WERI-Rb-1 (cell line): ENCODE results near the gene TOR1AIP2.
"Not testable (repeated sequence)": the region's sequence is repeated elsewhere in the genome, so short reads cannot be mapped to it uniquely, and the experiment has no call there.

Source experiments
- DNase-seq: peaks from one replicate; pipeline ENCODE4 v3.0.0-alpha.2; 2020
- H3K27ac ChIP-seq: fragments of 250-450 bp; sonication (Bioruptor Pico); 2 replicates; pipeline ENCODE4 v1.5.1; 2020; ENCODE audit warnings: mild to moderate bottlenecking, moderate library complexity
- H3K27me3 ChIP-seq: fragments of 250-450 bp; sonication (Bioruptor Pico); 2 replicates; pipeline ENCODE4 v1.5.1; 2021; ENCODE audit warnings: mild to moderate bottlenecking, low read depth, moderate library complexity; ENCODE audit not compliant: insufficient read depth, severe bottlenecking
- H3K36me3 ChIP-seq: fragments of 250-450 bp; sonication (Bioruptor Pico); 2 replicates; pipeline ENCODE4 v1.5.1; 2020; ENCODE audit warnings: mild to moderate bottlenecking, moderate library complexity
- H3K4me3 ChIP-seq: 2 replicates; pipeline ENCODE4 v1.5.1; 2011; ENCODE audit warnings: low read depth, mild to moderate bottlenecking, control low read depth, low read length
- H3K9me3 ChIP-seq: fragments of 250-450 bp; sonication (Bioruptor Pico); 2 replicates; pipeline ENCODE4 v1.5.1; 2021; ENCODE audit warnings: mild to moderate bottlenecking, moderate library complexity; ENCODE audit not compliant: severe bottlenecking
- TF ChIP-seq, protein P1 (sequence below): IDR thresholded peaks from 2 replicates; pipeline ENCODE4 v1.5.1; 2011; ENCODE audit warnings: low read depth, mild to moderate bottlenecking, control low read depth, inconsistent platforms, low read length

The TOR1AIP2 gene

GRCh38 chr1:179865377-179865776 lies 12.2 kb downstream of the TOR1AIP2 start:
- peaks cover 66% of the 10 kb centered on the region for H3K36me3 ChIP-seq
- no peak for DNase-seq
- no peak overlapping the region for H3K4me3 ChIP-seq
- TF ChIP-seq, protein P1, sequence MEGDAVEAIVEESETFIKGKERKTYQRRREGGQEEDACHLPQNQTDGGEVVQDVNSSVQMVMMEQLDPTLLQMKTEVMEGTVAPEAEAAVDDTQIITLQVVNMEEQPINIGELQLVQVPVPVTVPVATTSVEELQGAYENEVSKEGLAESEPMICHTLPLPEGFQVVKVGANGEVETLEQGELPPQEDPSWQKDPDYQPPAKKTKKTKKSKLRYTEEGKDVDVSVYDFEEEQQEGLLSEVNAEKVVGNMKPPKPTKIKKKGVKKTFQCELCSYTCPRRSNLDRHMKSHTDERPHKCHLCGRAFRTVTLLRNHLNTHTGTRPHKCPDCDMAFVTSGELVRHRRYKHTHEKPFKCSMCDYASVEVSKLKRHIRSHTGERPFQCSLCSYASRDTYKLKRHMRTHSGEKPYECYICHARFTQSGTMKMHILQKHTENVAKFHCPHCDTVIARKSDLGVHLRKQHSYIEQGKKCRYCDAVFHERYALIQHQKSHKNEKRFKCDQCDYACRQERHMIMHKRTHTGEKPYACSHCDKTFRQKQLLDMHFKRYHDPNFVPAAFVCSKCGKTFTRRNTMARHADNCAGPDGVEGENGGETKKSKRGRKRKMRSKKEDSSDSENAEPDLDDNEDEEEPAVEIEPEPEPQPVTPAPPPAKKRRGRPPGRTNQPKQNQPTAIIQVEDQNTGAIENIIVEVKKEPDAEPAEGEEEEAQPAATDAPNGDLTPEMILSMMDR: no peak
- H3K9me3 ChIP-seq: no peaks in the 10 kb centered on the region
- H3K27me3 ChIP-seq: no peaks in the 10 kb centered on the region
- no peak overlapping the region for H3K27ac ChIP-seq

- no peak overlapping the region for H3K27ac ChIP-seq
- H3K36me3 ChIP-seq: peaks cover 55% of the 10 kb centered on the region
- no peaks in the 10 kb centered on the region for H3K9me3 ChIP-seq
- H3K4me3 ChIP-seq: no peak overlapping the region
- no peak for DNase-seq
- no peaks in the 10 kb centered on the region for H3K27me3 ChIP-seq
- TF ChIP-seq, protein P1: no peak
Measured at GRCh38 chr1:179860652-179861051, 17.0 kb downstream of the TOR1AIP2 start.

DNA sequence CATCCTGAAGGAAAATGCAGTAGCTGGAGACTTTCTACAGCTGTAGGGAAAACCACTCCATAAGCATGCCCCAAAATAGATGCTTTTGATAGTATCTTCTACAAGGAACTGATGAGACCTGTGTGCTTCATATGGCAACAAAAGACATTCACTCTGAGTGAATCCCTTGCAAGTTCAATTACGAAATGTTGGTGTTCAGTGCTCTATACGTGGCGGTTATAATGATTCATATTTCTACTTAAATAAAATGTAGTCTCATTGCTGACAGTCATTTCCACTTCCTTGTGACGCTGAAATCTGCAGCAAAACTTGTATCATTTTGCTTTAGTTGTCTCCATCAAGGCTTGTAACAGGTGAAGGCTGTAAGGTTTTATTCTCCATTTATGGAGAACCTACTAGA lies 20.6 kb downstream of the TOR1AIP2 start:
- TF ChIP-seq, protein P1: no peak
- Histone ChIP-seq H3K27me3 (no peaks in the 10 kb centered on the region), H3K4me3 (no peak overlapping the region), H3K36me3 (peaks cover 36% of the 10 kb centered on the region), H3K9me3 (no peaks in the 10 kb centered on the region), H3K27ac (no peak overlapping the region)
- DNase-seq: no peak

DNA sequence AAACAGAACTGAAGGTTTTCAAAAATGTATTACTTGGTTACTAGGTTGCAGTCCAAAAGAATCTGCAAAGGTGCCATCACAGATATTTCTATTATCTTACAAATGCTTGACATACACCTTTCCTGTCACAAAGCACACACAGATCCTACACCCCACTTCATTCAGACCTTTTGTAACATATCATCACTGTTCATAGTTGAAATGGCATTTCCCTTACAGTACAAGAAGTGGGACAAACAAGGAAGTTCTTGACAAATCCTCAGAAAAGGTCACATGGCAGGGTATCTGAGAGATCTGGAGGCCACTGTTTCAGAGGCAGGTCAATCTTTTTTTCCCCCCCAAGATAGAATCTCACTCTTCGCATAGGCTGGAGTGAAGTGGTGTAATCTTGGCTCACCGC lies 21.3 kb downstream of the TOR1AIP2 start:
- H3K4me3 ChIP-seq: no peak overlapping the region
- H3K9me3 ChIP-seq: no peaks in the 10 kb centered on the region
- H3K36me3 ChIP-seq: peaks cover 35% of the 10 kb centered on the region
- no peak for DNase-seq
- H3K27ac ChIP-seq: no peak overlapping the region
- no peaks in the 10 kb centered on the region for H3K27me3 ChIP-seq
- TF ChIP-seq, protein P1: no peak

DNA sequence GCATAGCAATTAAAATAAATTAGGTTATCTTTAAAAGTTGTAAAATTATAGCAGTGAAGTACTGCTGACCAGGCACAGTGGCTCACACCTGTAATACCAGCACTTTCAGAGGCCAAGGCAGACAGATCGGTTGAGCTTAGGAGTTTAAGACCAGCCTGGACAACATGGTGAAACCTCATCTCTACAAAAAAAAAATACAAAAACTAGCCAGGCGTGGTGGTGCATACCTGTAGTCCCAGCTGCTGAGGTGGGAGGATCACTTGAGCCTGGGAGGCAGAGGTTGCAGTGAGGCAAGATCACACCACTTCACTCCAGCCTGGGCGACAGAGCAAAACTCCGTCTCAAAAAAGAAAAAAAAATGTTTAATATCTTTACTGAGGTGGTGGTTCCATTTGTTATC lies 21.8 kb downstream of the TOR1AIP2 start:
- not testable (repeated sequence) for DNase-seq, H3K27me3 ChIP-seq, H3K27ac ChIP-seq, H3K9me3 ChIP-seq, H3K4me3 ChIP-seq
- H3K36me3 ChIP-seq: peaks cover 34% of the 10 kb centered on the region

DNA sequence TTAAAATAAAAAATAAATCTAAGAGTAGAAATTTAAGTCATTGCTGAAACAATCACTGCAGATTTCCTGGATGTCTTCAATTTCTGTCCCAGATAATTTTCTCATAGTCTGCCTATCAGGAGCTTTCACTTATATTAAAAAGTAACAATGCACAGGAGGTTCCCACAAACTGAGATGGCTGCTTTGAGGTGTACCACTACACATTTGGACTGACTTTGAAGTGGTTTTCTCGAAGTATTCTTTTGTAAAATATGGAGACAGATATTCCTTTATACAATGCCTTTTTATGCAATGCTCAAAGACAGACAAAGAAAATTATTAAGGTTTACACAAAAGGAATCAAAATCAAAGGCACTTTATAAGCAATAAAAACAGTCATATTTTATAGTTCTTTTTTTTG lies 24.5 kb downstream of the TOR1AIP2 start:
- TF ChIP-seq, protein P1: no peak
- DNase-seq: no peak
- peaks cover 51% of the 10 kb centered on the region for H3K36me3 ChIP-seq
- no peaks in the 10 kb centered on the region for H3K9me3 ChIP-seq
- no peaks in the 10 kb centered on the region for H3K27me3 ChIP-seq
- H3K4me3 ChIP-seq: no peak overlapping the region
- H3K27ac ChIP-seq: no peak overlapping the region
